ENCODE results near the gene FLRT1.

The FLRT1 gene

GRCh38 chr11:64035576-64035975 is at the start of gene FLRT1:
FLRT1 (plus strand) TSS chr11:64035931; CDS start chr11:64116268, 80,337 bp downstream.
- peak; percentile 54 for DNase-seq

GRCh38 chr11:63986156-63986931 is 49.4 kb upstream of the FLRT1 start, which contains the start of gene OTUB1:
OTUB1 (plus strand) TSS chr11:63986438; CDS start chr11:63986457, 19 bp downstream.
- peak; percentile 89 for DNase-seq

- DNase-seq: no peak
Observed at GRCh38 chr11:63986932-63987513, 48.7 kb upstream of the FLRT1 start.

GRCh38 chr11:63991558-63991957 is 44.2 kb upstream of the FLRT1 start:
- DNase-seq: no peak

GRCh38 chr11:63993100-63993499 is 42.6 kb upstream of the FLRT1 start:
- DNase-seq: no peak

GRCh38 chr11:63993993-63994392 is 41.7 kb upstream of the FLRT1 start:
- no peak for DNase-seq

- DNase-seq: no peak
Observed at GRCh38 chr11:63996512-63996911, 39.2 kb upstream of the FLRT1 start.

- no peak for DNase-seq
Observed at GRCh38 chr11:63997104-63997700, 38.5 kb upstream of the FLRT1 start.

GRCh38 chr11:63997801-63998337 is 37.9 kb upstream of the FLRT1 start:
- DNase-seq: no peak

GRCh38 chr11:63998558-63999348 is 37.0 kb upstream of the FLRT1 start:
- no peak for DNase-seq

GRCh38 chr11:63999349-64000025 is 36.2 kb upstream of the FLRT1 start:
- DNase-seq: no peak

- DNase-seq: no peak
Observed at GRCh38 chr11:64000026-64000739, 35.5 kb upstream of the FLRT1 start.

GRCh38 chr11:64000740-64001483 is 34.8 kb upstream of the FLRT1 start:
- no peak for DNase-seq

- peak; percentile 69 for DNase-seq
Observed at GRCh38 chr11:64001484-64002420, 34.0 kb upstream of the FLRT1 start.

GRCh38 chr11:64003807-64004589 is 31.7 kb upstream of the FLRT1 start:
- DNase-seq: no peak

- no peak for DNase-seq
Observed at GRCh38 chr11:64004590-64004984, 31.1 kb upstream of the FLRT1 start.

- no peak for DNase-seq
Observed at GRCh38 chr11:64005691-64006090, 30.0 kb upstream of the FLRT1 start.

- no peak for DNase-seq
Observed at GRCh38 chr11:64006398-64006797, 29.3 kb upstream of the FLRT1 start.

GRCh38 chr11:64007160-64007628 is 28.5 kb upstream of the FLRT1 start:
- DNase-seq: no peak
